Measurements from ENCODE around the gene COX7A2. TPM values are rescaled to one million over a fixed set of nuclear protein-coding genes. Genes with fewer than 3 reads are reported as not detected.
A peak's percentile ranks its signal among the peaks of the same experiment; 100 is the strongest.

The COX7A2 gene
- total RNA-seq, 8 experiments from 2014 or later, result 306 to 626 (median 511) TPM

DNA sequence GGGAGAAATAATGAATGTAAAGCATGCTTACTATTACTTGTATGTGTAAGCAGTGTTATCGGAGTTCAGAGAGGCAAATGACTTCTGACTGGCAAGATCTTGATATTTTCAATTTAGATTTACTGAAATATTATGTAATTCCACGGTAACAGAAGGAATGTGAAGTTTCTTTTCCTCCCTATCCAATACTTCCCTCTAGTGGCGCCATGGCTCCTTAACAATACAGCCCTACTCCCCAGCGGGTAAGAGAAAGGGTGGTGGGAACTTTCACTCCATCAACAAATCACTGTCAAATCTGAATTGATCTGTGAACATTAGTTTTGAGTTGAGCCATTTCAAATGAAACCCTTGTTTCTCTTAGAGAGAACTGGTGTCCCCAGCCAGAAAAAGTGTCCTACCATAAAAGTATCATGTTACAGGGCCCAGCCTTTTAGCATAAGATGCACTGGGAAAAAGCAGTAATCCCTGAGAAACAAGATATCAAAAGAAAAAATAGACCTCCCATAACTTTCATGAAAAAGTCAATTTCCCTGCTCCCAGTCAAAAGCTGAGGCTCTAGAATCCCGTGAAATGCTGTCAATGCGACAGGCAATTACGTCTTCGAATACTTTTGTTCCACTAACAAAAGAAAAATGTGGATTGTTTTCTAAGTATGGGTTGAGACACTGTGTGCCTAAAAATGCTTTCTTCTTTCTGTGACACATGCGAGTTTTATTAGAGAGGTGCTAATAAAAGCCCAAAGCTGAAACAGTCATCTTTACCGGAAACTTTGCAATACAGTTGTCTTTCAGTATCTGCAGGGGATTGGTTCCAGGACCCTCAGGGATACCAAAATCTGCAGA is 12.9 kb downstream of the COX7A2 start:
- H3K4me3 ChIP-seq, result no peak overlapping the region
- 13 to 55% (median 32%) methylated on average over 2 to 10 of the region's 10 CpGs for WGBS, 10 experiments
- no peaks in the 10 kb centered on the region for H3K4me1 ChIP-seq (replicated peaks in 1 of 2)
- in situ Hi-C loops (cut with MboI; ENCODE audit: low pct_unique_long_range_greater_than_20kb in 2 of 9, low sequenced_read_pairs in 9 of 9, unreplicated experiment in 9 of 9), result no loop called here
- peak in 7 of 8 experiments; percentile 32 to 88 (median 65) for ATAC-seq (replicated peaks in 6 of 8)
- no peak overlapping the region for H3K27ac ChIP-seq

DNA sequence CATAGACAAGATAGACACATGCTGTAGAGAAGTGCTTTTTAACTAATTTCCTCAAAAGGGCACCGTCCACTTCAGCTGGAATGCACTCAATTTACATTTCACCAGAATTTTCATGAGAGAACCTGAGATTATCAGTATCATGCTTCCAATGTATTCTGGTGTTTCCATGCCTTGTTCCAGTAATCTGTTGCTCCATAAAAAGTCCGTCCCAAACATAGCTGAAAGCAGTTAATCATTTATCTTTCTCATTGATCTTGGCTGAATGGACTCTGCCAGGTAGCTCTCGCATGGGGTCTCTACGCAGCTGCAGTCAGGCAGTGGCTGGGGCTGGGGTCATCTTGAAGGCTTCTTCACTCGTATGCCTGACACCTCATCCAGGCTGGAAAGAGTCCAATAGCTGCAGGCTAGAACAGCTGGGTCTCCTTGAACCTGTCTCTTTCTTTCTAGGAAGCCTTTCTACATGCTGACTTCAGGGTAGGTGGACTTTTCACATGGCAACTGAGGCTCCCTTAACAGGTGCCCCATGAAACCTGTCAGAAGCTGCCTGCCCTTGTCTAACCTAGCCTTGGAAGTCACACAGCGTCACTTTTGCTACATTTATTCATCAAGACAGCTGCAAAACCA is 19.2 kb downstream of the COX7A2 start:
- no peaks in the 10 kb centered on the region for H3K4me1 ChIP-seq (replicated peaks in 1 of 2)
- in situ Hi-C loops (cut with MboI; ENCODE audit: low pct_unique_long_range_greater_than_20kb in 2 of 9, low sequenced_read_pairs in 9 of 9, unreplicated experiment in 9 of 9), result loop anchor here in 8 of 9 experiments (25.0 kb wide), 5 partner anchors 812 to 1487 kb away; no protein-coding TSS in a partner anchor
- H3K4me3 ChIP-seq, result no peak overlapping the region
- peak in 3 of 8 experiments; percentile 24 to 37 (median 24) for ATAC-seq (replicated peaks in 6 of 8)
- H3K27ac ChIP-seq, result no peak overlapping the region
- 0 to 80% (median 50%) methylated on average over 1 to 5 of the region's 6 CpGs for WGBS, 10 experiments

DNA sequence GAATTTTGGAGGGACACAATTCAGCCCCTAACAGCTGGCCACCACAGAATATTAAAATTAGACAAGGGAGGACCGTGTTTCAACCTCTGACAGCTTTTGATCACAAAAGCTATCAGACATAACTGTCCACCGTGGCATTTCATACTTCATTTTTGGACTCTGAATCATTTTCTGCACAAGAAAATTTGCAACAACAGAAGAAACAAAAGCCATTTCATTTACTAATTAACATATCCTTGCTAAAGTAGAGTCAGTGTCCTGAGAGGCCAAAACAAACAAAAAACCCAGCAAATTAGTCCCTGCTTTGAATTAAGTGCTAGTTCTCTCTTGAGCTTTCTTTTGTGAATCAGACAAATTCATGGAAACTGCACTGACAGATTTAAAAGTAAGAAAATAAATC is 20.2 kb downstream of the COX7A2 start:
- Histone ChIP-seq H3K27ac (no peak overlapping the region), H3K4me1 (replicated peaks in 1 of 2) (no peaks in the 10 kb centered on the region), H3K4me3 (no peak overlapping the region)
- peak in 2 of 8 experiments; percentile 52 to 66 for ATAC-seq (replicated peaks in 6 of 8)
- in situ Hi-C loops (cut with MboI; ENCODE audit: low pct_unique_long_range_greater_than_20kb in 2 of 9, low sequenced_read_pairs in 9 of 9, unreplicated experiment in 9 of 9), result loop anchor here in 8 of 9 experiments (25.0 kb wide), 5 partner anchors 811 to 1486 kb away; no protein-coding TSS in a partner anchor
- WGBS, 10 experiments, result 0 to 100% (median 78%) methylated on average over 1 to 2 of the region's 2 CpGs

DNA sequence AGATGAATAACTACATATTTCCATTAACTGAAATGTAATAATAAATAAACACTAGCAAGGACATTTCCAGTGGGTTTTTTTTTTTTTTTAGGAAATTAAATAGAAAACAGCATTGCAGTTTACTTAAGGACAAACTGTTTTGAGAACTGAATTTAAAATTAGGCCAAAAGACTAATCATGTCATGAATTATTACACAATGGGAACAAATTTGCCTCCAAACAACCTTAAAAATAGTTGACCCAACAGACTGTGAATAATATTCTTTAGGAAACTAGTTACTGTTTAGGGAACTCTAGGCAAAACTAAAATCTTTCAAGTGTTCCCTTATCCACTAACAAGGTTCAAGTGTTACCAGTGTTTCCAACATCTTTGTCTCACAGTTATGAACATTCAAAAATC is 21.3 kb downstream of the COX7A2 start:
- no peak overlapping the region for H3K4me3 ChIP-seq
- in situ Hi-C loops (cut with MboI; ENCODE audit: low pct_unique_long_range_greater_than_20kb in 2 of 9, low sequenced_read_pairs in 9 of 9, unreplicated experiment in 9 of 9), result loop anchor here in 8 of 9 experiments (25.0 kb wide), 5 partner anchors 810 to 1485 kb away; no protein-coding TSS in a partner anchor
- H3K4me1 ChIP-seq (replicated peaks in 1 of 2), result no peaks in the 10 kb centered on the region
- ATAC-seq (replicated peaks in 6 of 8), result no peak
- H3K27ac ChIP-seq, result no peak overlapping the region

DNA sequence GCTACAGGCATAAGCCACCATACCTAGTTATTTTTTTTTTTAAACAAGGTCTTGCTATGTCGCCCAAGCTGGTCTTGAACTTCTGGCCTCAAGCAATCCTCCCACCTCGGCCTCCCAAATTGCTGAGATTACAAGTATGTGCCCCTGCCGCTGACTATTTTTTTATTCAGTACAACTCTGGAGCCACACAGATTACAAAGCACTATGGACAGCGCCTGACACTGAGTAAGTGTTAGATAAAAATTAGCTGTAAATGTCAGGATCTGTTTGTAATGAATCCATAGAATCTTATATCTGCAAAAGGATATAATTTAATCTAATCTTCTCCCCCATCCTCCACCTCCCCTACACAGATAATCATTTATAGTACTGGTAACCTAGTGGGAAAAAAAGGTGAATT is 22.5 kb downstream of the COX7A2 start:
- Histone ChIP-seq H3K4me3 (no peak overlapping the region), H3K27ac (no peak overlapping the region), H3K4me1 (replicated peaks in 1 of 2) (no peaks in the 10 kb centered on the region)
- 73 to 100% (median 100%) methylated on average over 1 to 4 of the region's 4 CpGs; no CpG with 5 or more reads in 1 of the 10 experiments for WGBS, 10 experiments
- in situ Hi-C loops (cut with MboI; ENCODE audit: low pct_unique_long_range_greater_than_20kb in 2 of 9, low sequenced_read_pairs in 9 of 9, unreplicated experiment in 9 of 9), result loop anchor here in 8 of 9 experiments (25.0 kb wide), 5 partner anchors 809 to 1484 kb away; no protein-coding TSS in a partner anchor
- ATAC-seq (replicated peaks in 6 of 8), result no peak

DNA sequence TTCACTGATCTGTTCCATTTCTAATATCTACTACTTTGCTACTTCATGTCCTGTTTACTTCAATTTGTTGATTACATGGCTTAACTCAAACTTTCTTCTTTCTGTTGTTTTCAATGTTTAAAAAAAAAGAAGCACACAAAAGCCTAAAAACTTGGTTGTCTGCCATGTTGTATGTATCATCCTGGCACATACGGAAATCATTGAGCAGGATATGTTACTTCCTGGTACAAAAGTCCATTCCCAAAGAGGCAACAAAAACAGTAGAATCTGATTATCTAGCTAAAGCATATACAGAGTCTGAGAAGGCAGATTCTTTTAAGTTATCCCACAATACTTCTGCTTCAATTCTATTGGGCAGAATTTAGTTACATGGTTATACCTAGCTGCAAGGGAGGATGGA is 23.2 kb downstream of the COX7A2 start:
- WGBS, 10 experiments, result 14 to 100% (median 100%) methylated on average over 1 of the region's 1 CpG; no CpG with 5 or more reads in 1 of the 10 experiments
- no peak for ATAC-seq (replicated peaks in 6 of 8)
- no peaks in the 10 kb centered on the region for H3K4me1 ChIP-seq (replicated peaks in 1 of 2)
- in situ Hi-C loops (cut with MboI; ENCODE audit: low pct_unique_long_range_greater_than_20kb in 2 of 9, low sequenced_read_pairs in 9 of 9, unreplicated experiment in 9 of 9), result loop anchor here in 8 of 9 experiments (25.0 kb wide), 5 partner anchors 808 to 1483 kb away; no protein-coding TSS in a partner anchor
- H3K4me3 ChIP-seq, result no peak overlapping the region
- H3K27ac ChIP-seq, result no peak overlapping the region

DNA sequence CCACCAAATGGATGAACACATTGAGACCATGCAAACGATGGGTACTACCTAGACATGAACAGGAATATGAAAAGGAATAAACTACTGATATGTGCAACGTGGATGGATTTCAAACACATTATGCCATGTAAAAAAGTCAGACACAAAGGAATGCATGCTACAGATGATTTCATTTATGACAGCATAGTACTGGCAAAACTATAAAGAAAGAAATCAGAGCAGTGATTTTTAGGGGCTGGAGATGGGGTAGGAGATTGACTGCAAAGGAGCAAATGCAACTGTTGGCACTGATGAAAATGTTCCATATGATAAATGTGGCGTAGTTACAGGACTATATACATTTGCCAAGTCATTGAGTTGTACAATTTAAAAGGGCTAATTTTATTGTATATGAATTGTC is 24.3 kb downstream of the COX7A2 start:
- no peak for ATAC-seq (replicated peaks in 6 of 8)
- WGBS, 10 experiments, result 33 to 100% (median 75%) methylated on average over 1 to 3 of the region's 3 CpGs
- Histone ChIP-seq H3K27ac (no peak overlapping the region), H3K4me3 (no peak overlapping the region), H3K4me1 (replicated peaks in 1 of 2) (no peaks in the 10 kb centered on the region)
- in situ Hi-C loops (cut with MboI; ENCODE audit: low pct_unique_long_range_greater_than_20kb in 2 of 9, low sequenced_read_pairs in 9 of 9, unreplicated experiment in 9 of 9), result loop anchor here (10.0 to 25.0 kb wide), 6 partner anchors 807 to 1482 kb away; no protein-coding TSS in a partner anchor

DNA sequence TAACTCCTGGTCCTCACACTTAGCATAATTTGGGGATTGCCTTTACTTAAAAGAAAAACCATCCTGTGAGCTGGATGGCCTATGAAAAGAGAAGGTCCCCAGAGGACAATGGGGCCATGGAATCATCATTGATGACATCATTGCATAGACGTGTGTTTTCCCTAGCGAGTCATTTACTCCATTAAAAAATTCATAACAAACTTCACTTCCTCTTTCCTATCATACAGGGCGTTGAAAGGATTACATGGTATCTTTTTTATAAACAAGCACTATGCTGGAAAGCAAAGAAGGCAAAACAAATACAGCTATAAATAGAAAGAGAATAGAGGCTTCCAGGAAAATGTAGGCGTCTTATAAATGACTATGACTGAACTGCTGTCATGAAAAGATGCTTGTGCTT is 26.4 kb downstream of the COX7A2 start:
- in situ Hi-C loops (cut with MboI; ENCODE audit: low pct_unique_long_range_greater_than_20kb in 2 of 9, low sequenced_read_pairs in 9 of 9, unreplicated experiment in 9 of 9), result loop anchor here (10.0 to 25.0 kb wide), 6 partner anchors 805 to 1480 kb away; no protein-coding TSS in a partner anchor
- Histone ChIP-seq H3K27ac (no peak overlapping the region), H3K4me3 (no peak overlapping the region), H3K4me1 (replicated peaks in 1 of 2) (no peaks in the 10 kb centered on the region)
- peak; percentile 33 to 93 (median 58) for ATAC-seq (replicated peaks in 6 of 8)
- WGBS, 10 experiments, result 0 to 82% (median 61%) methylated on average over 1 to 4 of the region's 4 CpGs; no CpG with 5 or more reads in 4 of the 10 experiments

DNA sequence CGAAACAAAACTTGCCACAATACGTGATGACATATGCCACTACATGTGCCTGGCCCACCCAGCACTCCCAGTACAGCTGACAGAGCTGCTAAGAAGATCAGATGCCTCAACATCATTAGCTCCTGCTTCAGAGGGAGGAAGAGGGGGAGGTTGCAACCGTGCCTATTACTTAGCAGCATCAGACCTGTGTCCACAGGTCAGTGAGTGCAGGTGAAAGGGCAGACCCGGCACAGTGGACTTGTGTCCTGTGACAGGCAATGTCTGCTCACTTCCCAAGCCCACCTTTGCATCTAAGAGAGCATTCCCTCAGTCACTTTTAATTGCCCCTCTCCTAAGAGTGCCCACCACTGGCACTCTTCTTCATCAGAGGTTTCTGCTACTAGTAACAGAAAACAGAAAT is 28.3 kb downstream of the COX7A2 start:
- no peak overlapping the region for H3K27ac ChIP-seq
- no peaks in the 10 kb centered on the region for H3K4me1 ChIP-seq (replicated peaks in 1 of 2)
- 67 to 100% (median 100%) methylated on average over 1 to 4 of the region's 4 CpGs; no CpG with 5 or more reads in 2 of the 10 experiments for WGBS, 10 experiments
- ATAC-seq (replicated peaks in 6 of 8), result no peak
- H3K4me3 ChIP-seq, result no peak overlapping the region
- in situ Hi-C loops (cut with MboI; ENCODE audit: low pct_unique_long_range_greater_than_20kb in 2 of 9, low sequenced_read_pairs in 9 of 9, unreplicated experiment in 9 of 9), result loop anchor here (10.0 to 25.0 kb wide), 6 partner anchors 803 to 1478 kb away; no protein-coding TSS in a partner anchor

DNA sequence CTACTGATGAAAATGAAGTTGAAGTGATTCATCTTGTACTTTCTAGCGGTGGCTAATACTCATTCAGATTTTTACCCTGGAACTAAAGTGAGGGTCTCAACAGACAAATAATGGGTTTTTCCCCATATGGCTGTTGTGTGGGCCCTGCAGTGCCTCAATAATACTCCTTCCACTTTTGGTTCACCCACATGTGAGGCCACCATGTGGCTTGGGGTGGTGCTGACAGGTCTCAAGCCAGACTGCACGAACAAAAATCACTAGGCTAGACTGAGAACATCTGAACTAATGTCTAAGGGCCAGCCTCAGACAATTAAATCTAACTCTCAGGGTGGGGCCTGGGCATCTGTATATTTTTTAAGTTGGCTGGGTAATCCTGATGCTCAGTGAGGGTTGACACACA is 29.9 kb downstream of the COX7A2 start:
- no peak overlapping the region for H3K27ac ChIP-seq
- 0 to 100% (median 95%) methylated on average over 1 to 2 of the region's 2 CpGs; no CpG with 5 or more reads in 2 of the 10 experiments for WGBS, 10 experiments
- H3K4me3 ChIP-seq, result no peak overlapping the region
- ATAC-seq (replicated peaks in 6 of 8), result no peak
- in situ Hi-C loops (cut with MboI; ENCODE audit: low pct_unique_long_range_greater_than_20kb in 2 of 9, low sequenced_read_pairs in 9 of 9, unreplicated experiment in 9 of 9), result loop anchor here (10.0 to 25.0 kb wide), 6 partner anchors 801 to 1476 kb away; no protein-coding TSS in a partner anchor
- H3K4me1 ChIP-seq (replicated peaks in 1 of 2), result peaks cover 0 to under 1% of the 10 kb centered on the region in 2 donors

DNA sequence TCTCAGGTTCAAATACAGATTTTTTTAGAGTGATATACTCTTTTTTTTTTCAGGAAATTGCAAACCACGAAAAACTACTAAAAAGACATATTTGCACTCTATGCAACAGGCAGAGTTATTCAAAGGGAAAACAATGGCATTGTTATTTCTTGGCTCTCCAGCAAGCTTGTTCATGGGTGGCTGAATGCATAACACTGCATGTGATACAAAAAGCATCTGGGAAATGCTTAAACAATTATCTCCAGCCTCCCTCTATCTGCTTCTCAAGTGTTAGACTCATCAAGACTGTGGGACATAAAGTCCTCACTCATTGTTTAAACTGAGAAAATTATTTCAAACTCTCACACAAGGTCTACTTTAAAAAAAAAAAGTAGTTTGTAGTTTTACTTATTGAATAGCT is 30.5 kb downstream of the COX7A2 start:
- peaks cover 0 to 3% of the 10 kb centered on the region in 2 donors for H3K4me1 ChIP-seq (replicated peaks in 1 of 2)
- WGBS, 10 experiments, result 0 to 36% (median 0%) methylated on average over 1 of the region's 1 CpG; no CpG with 5 or more reads in 1 of the 10 experiments
- in situ Hi-C loops (cut with MboI; ENCODE audit: low pct_unique_long_range_greater_than_20kb in 2 of 9, low sequenced_read_pairs in 9 of 9, unreplicated experiment in 9 of 9), result loop anchor here (10.0 to 25.0 kb wide), 6 partner anchors 801 to 1476 kb away; no protein-coding TSS in a partner anchor
- H3K27ac ChIP-seq, result no peak overlapping the region
- no peak overlapping the region for H3K4me3 ChIP-seq
- ATAC-seq (replicated peaks in 6 of 8), result peak in 3 of 8 experiments; percentile 37 to 57 (median 56)

DNA sequence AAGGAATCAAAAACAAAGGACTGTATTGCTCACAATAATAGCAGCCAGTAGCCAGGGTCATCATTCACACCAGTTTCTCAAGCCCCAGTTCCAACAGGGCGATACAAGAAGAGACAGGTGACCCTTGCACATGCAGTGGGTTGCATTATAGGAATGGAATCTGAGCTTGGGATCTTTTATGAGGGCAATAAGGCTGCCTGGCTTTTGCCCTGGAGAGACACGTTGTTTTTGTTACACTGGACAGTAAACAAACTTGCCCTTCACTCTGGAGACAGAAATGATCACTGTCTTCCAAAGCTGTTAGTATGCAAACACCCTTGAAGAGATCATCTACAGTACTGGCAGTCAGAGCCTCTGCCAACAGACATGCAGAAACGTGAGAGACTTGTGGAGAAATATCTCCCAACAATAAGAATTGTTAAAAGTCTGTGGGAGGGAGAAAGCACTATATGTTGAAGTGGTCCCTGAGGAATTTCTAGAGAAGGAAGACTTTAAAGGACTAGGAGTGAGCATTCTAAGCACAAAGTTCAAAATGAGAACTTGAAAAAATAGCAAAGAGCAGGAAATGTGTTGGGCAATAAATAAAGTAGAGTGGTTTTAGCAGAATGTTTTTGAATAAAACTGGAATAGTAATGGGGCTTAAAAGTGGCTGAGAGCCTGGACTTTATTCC is 31.5 kb downstream of the COX7A2 start:
- 0 to 75% (median 27%) methylated on average over 1 to 3 of the region's 3 CpGs; no CpG with 5 or more reads in 2 of the 10 experiments for WGBS, 10 experiments
- in situ Hi-C loops (cut with MboI; ENCODE audit: low pct_unique_long_range_greater_than_20kb in 2 of 9, low sequenced_read_pairs in 9 of 9, unreplicated experiment in 9 of 9), result loop anchor here (10.0 to 25.0 kb wide), 6 partner anchors 800 to 1475 kb away; no protein-coding TSS in a partner anchor
- Histone ChIP-seq H3K27ac (no peak overlapping the region), H3K4me3 (no peak overlapping the region), H3K4me1 (replicated peaks in 1 of 2) (peaks cover 0 to 10% of the 10 kb centered on the region in 2 donors)
- ATAC-seq (replicated peaks in 6 of 8), result no peak

Data from motor neuron (in vitro differentiated cells).